HepG2 (cell line): ENCODE data around the gene SLC34A3. TPM values are rescaled to one million over a fixed set of nuclear protein-coding genes. Genes with fewer than 3 reads are reported as not detected.

ENCODE experiments used
- AGO2 ChIP-seq: fragments of 200-400 bp; formaldehyde crosslinking; optimal IDR thresholded peaks from 2 replicates; pipeline ENCODE3; 2017; ENCODE audit warnings: mild to moderate bottlenecking, low read depth, low read length, moderate library complexity
- ARID4A ChIP-seq: sonication (generic); formaldehyde crosslinking; IDR thresholded peaks from 2 replicates; pipeline ENCODE4 v1.5.0; 2020; ENCODE audit warnings: mild to moderate bottlenecking, missing genetic modification reagents, borderline replicate concordance
- ARID5B ChIP-seq: IDR thresholded peaks from 2 replicates; pipeline ENCODE4 v1.4.0; 2020; ENCODE audit warnings: mild to moderate bottlenecking, missing genetic modification reagents
- GRHL1 ChIP-seq: sonication (generic); formaldehyde crosslinking; conservative IDR thresholded peaks from 2 replicates; pipeline ENCODE4 v1.8.0; 2022; ENCODE audit warnings: missing genetic modification reagents
- HDAC1 ChIP-seq: sonication (generic); formaldehyde crosslinking; IDR thresholded peaks from 2 replicates; pipeline ENCODE4 v1.5.1; 2020; ENCODE audit warnings: mild to moderate bottlenecking, missing genetic modification reagents
- IRF2 ChIP-seq: IDR thresholded peaks from 2 replicates; pipeline ENCODE4 v1.6.1; 2018; ENCODE audit warnings: missing genetic modification reagents, missing compliant biosample characterization
- MEF2D ChIP-seq: sonication (generic); formaldehyde crosslinking; IDR thresholded peaks from 2 replicates; pipeline ENCODE4 v1.5.1; 2020; ENCODE audit warnings: mild to moderate bottlenecking, missing genetic modification reagents
- NFE2L1 ChIP-seq: sonication (generic); formaldehyde crosslinking; IDR thresholded peaks from 2 replicates; pipeline ENCODE4 v1.4.0; 2020; ENCODE audit warnings: missing genetic modification reagents, mild to moderate bottlenecking, borderline replicate concordance
- NR2C2 ChIP-seq: sonication (generic); formaldehyde crosslinking; IDR thresholded peaks from 2 replicates; pipeline ENCODE4 v1.4.0; 2020; ENCODE audit warnings: missing genetic modification reagents, mild to moderate bottlenecking, moderate library complexity, borderline replicate concordance
- PAX8 ChIP-seq: sonication (generic); formaldehyde crosslinking; IDR thresholded peaks from 2 replicates; pipeline ENCODE4 v1.8.0; 2022; ENCODE audit warnings: mild to moderate bottlenecking, missing genetic modification reagents, borderline replicate concordance
- PBX3 ChIP-seq: sonication (generic); formaldehyde crosslinking; IDR thresholded peaks from 2 replicates; pipeline ENCODE4 v1.8.1; 2023; ENCODE audit warnings: missing genetic modification reagents, inconsistent platforms, borderline replicate concordance
- RARG ChIP-seq: sonication (generic); formaldehyde crosslinking; IDR thresholded peaks from 2 replicates; pipeline ENCODE4 v1.4.0; 2020; ENCODE audit warnings: low read depth, mild to moderate bottlenecking, missing genetic modification reagents
- SP5 ChIP-seq: IDR thresholded peaks from 2 replicates; pipeline ENCODE4 v1.6.1; 2016; ENCODE audit warnings: low read depth, borderline replicate concordance
- TFE3 ChIP-seq: IDR thresholded peaks from 2 replicates; pipeline ENCODE4 v1.6.1; 2016
- ZFY ChIP-seq: sonication (generic); formaldehyde crosslinking; IDR thresholded peaks from 2 replicates; pipeline ENCODE4 v1.4.0; 2020; ENCODE audit warnings: missing genetic modification reagents
- ZNF816 ChIP-seq: sonication (generic); formaldehyde crosslinking; IDR thresholded peaks from 2 replicates; pipeline ENCODE4 v1.8.0; 2022; ENCODE audit warnings: missing genetic modification reagents, mild to moderate bottlenecking, borderline replicate concordance
- polyA plus RNA-seq, 8 experiments: library from polyadenylated mRNA; depleted of rRNA in 3 of 8; stranded (reverse) in 7 of 8; unstranded in 1 of 8; fragments of >200 nt; fragmentation: Illumina TruSeq in 4 of 8; extraction: Trizol in 4 of 8; gene quantifications; 2 replicates each; pipeline versions ENCODE4 v1.2.1 to v1.2.3, GENCODE V29; 2011 to 2016; ENCODE audit warnings: low read depth in 4 of 8, missing spikeins in 1 of 8, mixed read lengths in 1 of 8; ENCODE audit not compliant: insufficient read depth in 1 of 8
- total RNA-seq, 5 experiments: library from RNA; depleted of rRNA; stranded (reverse); fragments of >200 nt; fragmentation: Illumina TruSeq; extraction: Trizol; gene quantifications; 2 replicates each; pipeline ENCODE4 v1.2.3, GENCODE V29; 2016; ENCODE audit warnings: low read depth in 1 of 5

Gene SLC34A3
- total and polyA plus RNA-seq, 2 of the 13 experiments (the other 11 are each of a cell fraction or from before 2014, with no cell fraction given) = 0.07 to 1.0 TPM

GRCh38 chr9:137240318-137240840 lies 9.7 kb downstream of the SLC34A3 start (continued):
- TF ChIP-seq ARID5B (CRISPR knock-in tag) (peak; percentile 63), RARG (CRISPR knock-in tag) (0 out of 2 replicates have a peak, but pooled peaks have one; percentile 59), SP5 (0 out of 2 replicates have a peak, but pooled peaks have one; percentile 34), IRF2 (CRISPR knock-in tag) (no peak), HDAC1 (CRISPR knock-in tag) (peak; percentile 93), TFE3 (CRISPR knock-in tag) (peak; percentile 14; the same call in 1 of the 2 replicates), ARID4A (CRISPR knock-in tag) (peak; percentile 89), PAX8 (CRISPR knock-in tag) (no peak; the same call in 1 of the 2 replicates), MEF2D (no peak), AGO2 (peak; percentile 74), GRHL1 (no peak), PBX3 (CRISPR knock-in tag) (no peak), ZNF816 (CRISPR knock-in tag) (no peak), NFE2L1 (CRISPR knock-in tag) (0 out of 2 replicates have a peak, but pooled peaks have one; percentile 82), ZFY (peak; percentile 93), NR2C2 (CRISPR knock-in tag) (peak; percentile 70; the same call in 1 of the 2 replicates)
